A673 (cell line): ENCODE results near the gene MTHFD1L.

Experiments used
- EZH2 ChIP-seq: fragments of 200-600 bp; sonication (generic); IDR thresholded peaks from 2 replicates; pipeline ENCODE4 v1.6.1; 2017; ENCODE audit warnings: borderline replicate concordance, low read depth, mild to moderate bottlenecking, mixed read lengths, antibody characterized with exemption, low read length; ENCODE audit not compliant: poor library complexity, severe bottlenecking
- TF ChIP-seq, protein P1 (sequence below): fragments of 300-800, 200-600 bp; sonication (generic); conservative IDR thresholded peaks from 2 replicates; pipeline ENCODE4 v1.5.1; 2017; ENCODE audit warnings: low read depth, mild to moderate bottlenecking, antibody characterized with exemption, low read length, moderate library complexity, mixed read lengths

DNA sequence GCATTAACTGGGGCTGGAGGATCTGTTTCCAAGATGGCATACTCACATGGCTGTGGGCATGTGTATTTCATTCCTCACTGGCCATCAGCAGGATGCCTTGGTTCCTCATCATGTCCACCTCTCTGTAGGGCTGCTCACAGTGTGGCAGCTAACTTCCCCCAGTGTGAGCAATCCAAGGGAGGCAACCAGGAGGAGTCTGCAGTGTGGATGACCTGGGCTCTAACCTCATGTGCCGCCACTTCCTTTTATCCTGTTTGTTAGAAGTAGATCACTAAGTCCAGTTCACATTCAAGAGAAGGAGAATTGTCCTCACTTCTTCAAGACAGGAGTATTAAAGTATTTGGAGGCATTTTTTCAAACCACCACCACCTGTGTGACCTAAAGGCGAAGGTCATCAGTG lies 54.4 kb downstream of the MTHFD1L start:
- TF ChIP-seq EZH2, result no peak
- TF ChIP-seq, protein P1, sequence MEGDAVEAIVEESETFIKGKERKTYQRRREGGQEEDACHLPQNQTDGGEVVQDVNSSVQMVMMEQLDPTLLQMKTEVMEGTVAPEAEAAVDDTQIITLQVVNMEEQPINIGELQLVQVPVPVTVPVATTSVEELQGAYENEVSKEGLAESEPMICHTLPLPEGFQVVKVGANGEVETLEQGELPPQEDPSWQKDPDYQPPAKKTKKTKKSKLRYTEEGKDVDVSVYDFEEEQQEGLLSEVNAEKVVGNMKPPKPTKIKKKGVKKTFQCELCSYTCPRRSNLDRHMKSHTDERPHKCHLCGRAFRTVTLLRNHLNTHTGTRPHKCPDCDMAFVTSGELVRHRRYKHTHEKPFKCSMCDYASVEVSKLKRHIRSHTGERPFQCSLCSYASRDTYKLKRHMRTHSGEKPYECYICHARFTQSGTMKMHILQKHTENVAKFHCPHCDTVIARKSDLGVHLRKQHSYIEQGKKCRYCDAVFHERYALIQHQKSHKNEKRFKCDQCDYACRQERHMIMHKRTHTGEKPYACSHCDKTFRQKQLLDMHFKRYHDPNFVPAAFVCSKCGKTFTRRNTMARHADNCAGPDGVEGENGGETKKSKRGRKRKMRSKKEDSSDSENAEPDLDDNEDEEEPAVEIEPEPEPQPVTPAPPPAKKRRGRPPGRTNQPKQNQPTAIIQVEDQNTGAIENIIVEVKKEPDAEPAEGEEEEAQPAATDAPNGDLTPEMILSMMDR, result no peak
